Upper lobe of right lung (tissue), 1 donor: ENCODE data around the gene SAMD4A. TPM values are rescaled to one million over a fixed set of nuclear protein-coding genes. Genes with fewer than 3 reads are reported as not detected.
A peak's percentile ranks its signal among the peaks of the same experiment; 100 is the strongest.

ENCODE experiments used
- ATAC-seq: fragments of 200-7000 bp; cut with Tn5 transposase; one replicate; pipeline ENCODE4 v1.9.1; 2020; ENCODE audit warnings: mild to moderate bottlenecking, moderate library complexity
- DNase-seq: peaks from one replicate; pipeline ENCODE4 v3.0.0-alpha.2; 2020
- H3K27ac ChIP-seq: fragments of 200-600 bp; one replicate; pipeline ENCODE4 v1.8.0; 2022
- H3K27me3 ChIP-seq: fragments of 200-600 bp; one replicate; pipeline ENCODE4 v1.8.0; 2022; ENCODE audit warnings: mild to moderate bottlenecking
- H3K36me3 ChIP-seq: fragments of 200-600 bp; one replicate; pipeline ENCODE4 v1.8.0; 2022
- H3K4me1 ChIP-seq: fragments of 200-600 bp; one replicate; pipeline ENCODE4 v1.8.0; 2022
- H3K4me3 ChIP-seq: fragments of 200-600 bp; one replicate; pipeline ENCODE4 v1.8.0; 2022; ENCODE audit warnings: mild to moderate bottlenecking
- H3K9me3 ChIP-seq: fragments of 200-600 bp; one replicate; pipeline ENCODE4 v1.8.0; 2022
- CTCF ChIP-seq: fragments of 200-600 bp; IDR thresholded peaks from one replicate; pipeline ENCODE4 v1.8.0; 2022; ENCODE audit warnings: antibody characterized with exemption
- intact Hi-C: fragments of 100-400 bp; cut with DNase I; formaldehyde crosslinking; loops from one replicate; pipeline ENCODE4 v1.11.0; 2022
- total RNA-seq: library from RNA; stranded (reverse); fragmentation: NEBNext Ultra II Directional; extraction: Animal tissue kit (Norgen Biotek cat#: 25700); gene quantifications from one replicate; pipeline ENCODE4 v1.2.1, GENCODE V29; 2021
- donor health status: DM: no; HTN: yes; CAD: no; lungs with severe emphysema.

SAMD4A gene
- total RNA-seq, 1 donor from 2014 or later = 39.1 TPM

GRCh38 chr14:54762296-54762695 lies 195.4 kb downstream of the SAMD4A start:
- no peak for TF ChIP-seq CTCF
- Histone ChIP-seq H3K9me3 (no peaks in the 10 kb centered on the region), H3K27ac (no peak overlapping the region), H3K36me3 (peaks cover 22% of the 10 kb centered on the region), H3K4me1 (no peaks in the 10 kb centered on the region), H3K27me3 (no peaks in the 10 kb centered on the region), H3K4me3 (no peak overlapping the region)
- intact Hi-C loops = no loop called here
- no peak for ATAC-seq
- DNase-seq = no peak

- Histone ChIP-seq H3K4me3 (no peak overlapping the region), H3K4me1 (no peaks in the 10 kb centered on the region), H3K36me3 (peaks cover 22% of the 10 kb centered on the region), H3K27ac (no peak overlapping the region), H3K27me3 (no peaks in the 10 kb centered on the region), H3K9me3 (no peaks in the 10 kb centered on the region)
- no peak for TF ChIP-seq CTCF
- ATAC-seq (no peak), DNase-seq (no peak)
- intact Hi-C loops = no loop called here
Measured at GRCh38 chr14:54763761-54764160, 196.8 kb downstream of the SAMD4A start.

GRCh38 chr14:54766276-54767138 lies 199.6 kb downstream of the SAMD4A start:
- ATAC-seq (no peak), DNase-seq (no peak)
- H3K9me3 ChIP-seq = no peaks in the 10 kb centered on the region
- H3K36me3 ChIP-seq = peaks cover 27% of the 10 kb centered on the region
- H3K4me1 ChIP-seq = no peaks in the 10 kb centered on the region
- TF ChIP-seq CTCF = no peak
- H3K27me3 ChIP-seq = no peaks in the 10 kb centered on the region
- H3K27ac ChIP-seq = no peak overlapping the region
- no peak overlapping the region for H3K4me3 ChIP-seq
- intact Hi-C loops = no loop called here

- no peak for ATAC-seq
- TF ChIP-seq CTCF = no peak
- no peak overlapping the region for H3K27ac ChIP-seq
- H3K4me1 ChIP-seq = no peaks in the 10 kb centered on the region
- H3K4me3 ChIP-seq = no peak overlapping the region
- peaks cover 29% of the 10 kb centered on the region for H3K36me3 ChIP-seq
- no peaks in the 10 kb centered on the region for H3K27me3 ChIP-seq
- intact Hi-C loops = no loop called here
- H3K9me3 ChIP-seq = no peaks in the 10 kb centered on the region
- DNase-seq = peak; percentile 32
Measured at GRCh38 chr14:54767139-54767431, 200.2 kb downstream of the SAMD4A start.

- no peak for TF ChIP-seq CTCF
- no peak for ATAC-seq
Measured at GRCh38 chr14:54767450-54767849, 200.5 kb downstream of the SAMD4A start.

More at GRCh38 chr14:54767450-54767849, 200.5 kb downstream of the SAMD4A start:
- no peaks in the 10 kb centered on the region for H3K9me3 ChIP-seq
- peak; percentile 22 for DNase-seq
- intact Hi-C loops = no loop called here
- H3K36me3 ChIP-seq = peaks cover 29% of the 10 kb centered on the region
- H3K4me1 ChIP-seq = peaks cover 3% of the 10 kb centered on the region
- H3K4me3 ChIP-seq = no peak overlapping the region
- no peaks in the 10 kb centered on the region for H3K27me3 ChIP-seq
- H3K27ac ChIP-seq = no peak overlapping the region
